H9 (cell line): ENCODE results near the gene NMT1. TPM values are rescaled to one million over a fixed set of nuclear protein-coding genes. Genes with fewer than 3 reads are reported as not detected.

ENCODE experiments used
- DNase-seq: peaks from one replicate; pipeline ENCODE4 v3.0.0-alpha.2; 2017
- H2AFZ ChIP-seq: one replicate; pipeline ENCODE4 v1.6.1; 2013; ENCODE audit warnings: mild to moderate bottlenecking, low read length, control low read depth, moderate library complexity
- H2AK5ac ChIP-seq: 2 replicates; pipeline ENCODE4 v1.6.1; 2013; ENCODE audit warnings: low read length, control low read depth, mixed read lengths; ENCODE audit not compliant: insufficient read length
- H2BK120ac ChIP-seq: one replicate; pipeline ENCODE4 v1.6.1; 2013; ENCODE audit warnings: low read depth, mild to moderate bottlenecking, low read length, control low read depth, inconsistent platforms; ENCODE audit not compliant: poor library complexity, severe bottlenecking
- H2BK12ac ChIP-seq: 2 replicates; pipeline ENCODE4 v1.6.1; 2013; ENCODE audit warnings: low read length, control low read depth, mixed read lengths, low read depth; ENCODE audit not compliant: insufficient read length
- H2BK15ac ChIP-seq: 2 replicates; pipeline ENCODE4 v1.6.1; 2013; ENCODE audit warnings: low read depth, low read length, control low read depth
- H2BK20ac ChIP-seq: one replicate; pipeline ENCODE4 v1.6.1; 2013; ENCODE audit warnings: low read depth, mild to moderate bottlenecking, low read length, control low read depth, inconsistent platforms; ENCODE audit not compliant: poor library complexity, severe bottlenecking
- H2BK5ac ChIP-seq: 2 replicates; pipeline ENCODE4 v1.6.1; 2013; ENCODE audit warnings: low read length, control low read depth, mixed read lengths; ENCODE audit not compliant: insufficient read length
- H3K14ac ChIP-seq: 2 replicates; pipeline ENCODE4 v1.6.1; 2013; ENCODE audit warnings: low read length, control low read depth; ENCODE audit not compliant: insufficient read depth
- H3K18ac ChIP-seq: 2 replicates; pipeline ENCODE4 v1.6.1; 2013; ENCODE audit warnings: low read depth, mild to moderate bottlenecking, mixed read lengths, low read length, control low read depth; ENCODE audit not compliant: insufficient read length
- H3K23ac ChIP-seq: 2 replicates; pipeline ENCODE4 v1.6.1; 2013; ENCODE audit warnings: low read length, control low read depth, mixed read lengths, low read depth; ENCODE audit not compliant: insufficient read length
- H3K23me2 ChIP-seq: 2 replicates; pipeline ENCODE4 v1.6.1; 2013; ENCODE audit warnings: low read depth, mild to moderate bottlenecking, mixed read lengths, low read length, control low read depth; ENCODE audit not compliant: insufficient read length, poor library complexity, severe bottlenecking
- H3K27ac ChIP-seq: 2 replicates; pipeline ENCODE4 v1.5.1; 2013; ENCODE audit warnings: low read length, control low read depth, mixed read lengths, low read depth; ENCODE audit not compliant: insufficient read length
- H3K27me3 ChIP-seq: 2 replicates; pipeline ENCODE4 v1.6.1; 2013; ENCODE audit warnings: low read length, control low read depth, inconsistent platforms; ENCODE audit not compliant: insufficient read depth
- H3K4ac ChIP-seq: 2 replicates; pipeline ENCODE4 v1.6.1; 2013; ENCODE audit warnings: low read depth, mild to moderate bottlenecking, control low read depth, inconsistent platforms, low read length, moderate library complexity
- H3K4me1 ChIP-seq: 2 replicates; pipeline ENCODE4 v1.6.1; 2013; ENCODE audit warnings: low read length, control low read depth, inconsistent platforms; ENCODE audit not compliant: insufficient read depth
- H3K4me2 ChIP-seq: 2 replicates; pipeline ENCODE4 v1.6.1; 2013; ENCODE audit warnings: low read length, control low read depth, mixed read lengths; ENCODE audit not compliant: insufficient read length, insufficient read depth
- H3K56ac ChIP-seq: 2 replicates; pipeline ENCODE4 v1.6.1; 2013; ENCODE audit warnings: low read depth, mild to moderate bottlenecking, mixed read lengths, low read length, control low read depth; ENCODE audit not compliant: insufficient read length
- H3K79me1 ChIP-seq: 2 replicates; pipeline ENCODE4 v1.6.1; 2013; ENCODE audit warnings: low read depth, mild to moderate bottlenecking, moderate library complexity, low read length, control low read depth, inconsistent platforms; ENCODE audit not compliant: insufficient read depth, poor library complexity, severe bottlenecking
- H3K79me2 ChIP-seq: 2 replicates; pipeline ENCODE4 v1.6.1; 2013; ENCODE audit warnings: low read length, control low read depth, inconsistent platforms; ENCODE audit not compliant: insufficient read depth
- H3K9ac ChIP-seq: 2 replicates; pipeline ENCODE4 v1.6.1; 2013; ENCODE audit warnings: low read length, control low read depth, mixed read lengths; ENCODE audit not compliant: insufficient read length; ENCODE audit errors: extremely low read depth
- H3K9me3 ChIP-seq: one replicate; pipeline ENCODE4 v1.6.1; 2013; ENCODE audit warnings: low read depth, low read length, inconsistent platforms; ENCODE audit not compliant: control insufficient read depth
- H3T11ph ChIP-seq: one replicate; pipeline ENCODE4 v1.6.1; 2013; ENCODE audit warnings: mild to moderate bottlenecking, low read length, control low read depth, inconsistent platforms
- H4K20me1 ChIP-seq: one replicate; pipeline ENCODE4 v1.6.1; 2013; ENCODE audit not compliant: control insufficient read depth, insufficient read length, insufficient read depth
- H4K5ac ChIP-seq: 2 replicates; pipeline ENCODE4 v1.6.1; 2013; ENCODE audit warnings: low read depth, mild to moderate bottlenecking, mixed read lengths, low read length, control low read depth; ENCODE audit not compliant: insufficient read length
- H4K8ac ChIP-seq: replicated peaks from 2 replicates; pipeline ENCODE4 v1.6.1; 2013; ENCODE audit warnings: low read length, control low read depth, mixed read lengths, low read depth; ENCODE audit not compliant: insufficient read length
- H4K91ac ChIP-seq: 2 replicates; pipeline ENCODE4 v1.6.1; 2013; ENCODE audit warnings: low read depth, mild to moderate bottlenecking, moderate library complexity, mixed read lengths, low read length, control low read depth; ENCODE audit not compliant: insufficient read length
- H3K27ac Mint-ChIP-seq, 3 experiments: 2 replicates in 2 of 3; 3 replicates in 1 of 3; pipeline ENCODE4 v1.8.0; 2020 to 2021; ENCODE audit warnings: mixed read lengths in 3 of 3, mild to moderate bottlenecking in 1 of 3, moderate library complexity in 1 of 3
- H3K27me3 Mint-ChIP-seq: 2 replicates; pipeline ENCODE4 v1.8.0; 2021; ENCODE audit warnings: low read depth, mild to moderate bottlenecking, moderate library complexity, mixed read lengths
- H3K36me3 Mint-ChIP-seq, 3 experiments: 2 replicates in 2 of 3; 3 replicates in 1 of 3; pipeline ENCODE4 v1.8.0; 2020 to 2021; ENCODE audit warnings: low read depth in 3 of 3, mixed read lengths in 3 of 3; ENCODE audit not compliant: insufficient read depth in 1 of 3
- H3K4me1 Mint-ChIP-seq, 2 experiments: 2 replicates each; pipeline ENCODE4 v1.8.0; 2020; ENCODE audit warnings: mixed read lengths in 2 of 2
- H3K4me3 Mint-ChIP-seq, 2 experiments: 2 replicates in 1 of 2; 3 replicates in 1 of 2; pipeline ENCODE4 v1.8.0; 2020 to 2021; ENCODE audit warnings: mild to moderate bottlenecking in 2 of 2, mixed read lengths in 2 of 2, moderate library complexity in 1 of 2
- H3K9me3 Mint-ChIP-seq, 2 experiments: 2 replicates in 1 of 2; 3 replicates in 1 of 2; pipeline ENCODE4 v1.8.0; 2020; ENCODE audit warnings: mild to moderate bottlenecking in 2 of 2, mixed read lengths in 2 of 2, moderate library complexity in 1 of 2
- CTCF ChIP-seq: fragments of 200-600 bp; sonication (generic); conservative IDR thresholded peaks from 3 replicates; pipeline ENCODE4 v1.8.0; 2021; ENCODE audit warnings: antibody characterized with exemption, mild to moderate bottlenecking
- WGBS: extraction: QIAGEN DNeasy Blood & Tissue Kit; methylation state at CpG from one replicate; pipeline ENCODE4 v1.1.7; 2013; ENCODE audit warnings: missing lambda C conversion rate, low lambda C conversion rate, mixed read lengths; ENCODE audit not compliant: insufficient read length; ENCODE audit errors: extremely low coverage; 5-methylcytosine and 5-hydroxymethylcytosine counted together
- total RNA-seq: library from RNA; stranded (reverse); gene quantifications from 2 replicates; pipeline ENCODE4 v1.2.1, GENCODE V29; 2021

The NMT1 gene
- total RNA-seq, 1 experiment from 2014 or later = 150 TPM

DNA sequence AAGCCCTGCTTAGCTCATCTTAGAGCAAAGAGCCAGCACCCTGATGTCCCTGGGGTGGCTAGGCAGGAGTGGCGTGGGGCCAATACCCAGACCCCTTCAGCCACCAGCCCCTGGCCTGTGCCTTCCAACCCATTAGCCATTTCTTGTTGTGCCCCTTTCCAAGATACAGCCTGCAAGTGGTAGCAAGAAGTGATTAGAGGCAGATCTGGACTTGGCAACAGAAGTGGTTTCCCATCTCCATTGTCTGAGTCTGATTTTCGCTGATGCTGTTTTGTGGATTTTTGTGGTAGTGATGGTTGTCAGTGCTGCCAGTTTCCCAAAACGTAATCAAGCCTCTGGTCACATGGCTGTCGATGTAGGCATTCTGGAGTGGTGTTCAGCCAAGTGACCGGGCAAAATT lies 45.5 kb downstream of the NMT1 start:
- no peaks in the 10 kb centered on the region for H3K79me2 ChIP-seq
- H4K8ac ChIP-seq = no peak overlapping the region
- H4K91ac ChIP-seq = no peak overlapping the region
- no peaks in the 10 kb centered on the region for H4K20me1 ChIP-seq
- no peak overlapping the region for H3K9ac ChIP-seq
- H3K4me3 Mint-ChIP-seq = no peak overlapping the region
- peak overlapping the region in 1 of 3 experiments; percentile 7; a peak in 1 of 7 replicates for H3K27ac Mint-ChIP-seq
- WGBS = no CpG with 5 or more reads among the region's 5 CpGs
- no peak overlapping the region for H2BK15ac ChIP-seq
- no peaks in the 10 kb centered on the region for H3K4me1 ChIP-seq
- H2BK120ac ChIP-seq = no peak overlapping the region
- H3K4ac ChIP-seq = no peak overlapping the region
- no peak overlapping the region for H2BK12ac ChIP-seq
- no peak overlapping the region for H2AK5ac ChIP-seq
- no peak for DNase-seq
- H3K27me3 Mint-ChIP-seq = peaks cover 2% of the 10 kb centered on the region; the same call in 1 of the 2 replicates
- no peaks in the 10 kb centered on the region for H3K23me2 ChIP-seq
- no peaks in the 10 kb centered on the region for H3K27me3 ChIP-seq
- TF ChIP-seq CTCF = no peak
- no peak overlapping the region for H3K23ac ChIP-seq
- H3T11ph ChIP-seq = no peak overlapping the region
- H3K18ac ChIP-seq = no peak overlapping the region
- no peak overlapping the region for H3K4me2 ChIP-seq
- peaks cover 0 to 7% of the 10 kb centered on the region in 2 experiments; a peak in 2 of 4 replicates for H3K4me1 Mint-ChIP-seq
- H2AFZ ChIP-seq = no peak overlapping the region
- H3K14ac ChIP-seq = no peak overlapping the region
- H4K5ac ChIP-seq = no peak overlapping the region
- no peak overlapping the region for H3K27ac ChIP-seq
- H2BK5ac ChIP-seq = no peak overlapping the region
- no peaks in the 10 kb centered on the region for H3K9me3 Mint-ChIP-seq
- H3K9me3 ChIP-seq = no peaks in the 10 kb centered on the region
- no peak overlapping the region for H2BK20ac ChIP-seq
- no peak overlapping the region for H3K56ac ChIP-seq
- peaks cover 18 to 74% (median 70%) of the 10 kb centered on the region in 3 experiments; a peak in 6 of 7 replicates for H3K36me3 Mint-ChIP-seq
- H3K79me1 ChIP-seq = no peaks in the 10 kb centered on the region
